ENCODE data around the gene ZNF32. TPM values are rescaled to one million over a fixed set of nuclear protein-coding genes. Genes with fewer than 3 reads are reported as not detected.
A peak's percentile ranks its signal among the peaks of the same experiment; 100 is the strongest.
"Not testable (repeated sequence)": the region's sequence is repeated elsewhere in the genome, so short reads cannot be mapped to it uniquely, and the experiment has no call there.

Gene ZNF32
- total RNA-seq, 1 experiment from 2014 or later = 23.5 TPM

GRCh38 chr10:43628956-43629355, 19.7 kb downstream of the ZNF32 start:
- no peak for DNase-seq (ENCODE audit: low read depth)

- DNase-seq (ENCODE audit: low read depth) = no peak
Observed at GRCh38 chr10:43627942-43628341, 20.7 kb downstream of the ZNF32 start.

- DNase-seq (ENCODE audit: low read depth) = peak; percentile 55
Observed at GRCh38 chr10:43623351-43623750, 25.3 kb downstream of the ZNF32 start.

GRCh38 chr10:43622038-43622437, 26.6 kb downstream of the ZNF32 start:
- DNase-seq (ENCODE audit: low read depth) = no peak

- DNase-seq (ENCODE audit: low read depth) = no peak
Observed at GRCh38 chr10:43619368-43619767, 29.3 kb downstream of the ZNF32 start.

GRCh38 chr10:43616697-43617370, 31.8 kb downstream of the ZNF32 start:
- DNase-seq (ENCODE audit: low read depth) = no peak

GRCh38 chr10:43610636-43611035, 38.0 kb downstream of the ZNF32 start:
- DNase-seq (ENCODE audit: low read depth) = no peak

- DNase-seq (ENCODE audit: low read depth) = no peak
Observed at GRCh38 chr10:43607199-43607573, 41.5 kb downstream of the ZNF32 start.

GRCh38 chr10:43606323-43607198, 42.1 kb downstream of the ZNF32 start, which contains the start of gene ZNF485:
Gene ZNF485 (plus strand): TSS chr10:43606438. CDS start chr10:43607051, 613 bp downstream.
- DNase-seq (ENCODE audit: low read depth) = peak; percentile 74

GRCh38 chr10:43605850-43606322, 42.8 kb downstream of the ZNF32 start:
- no peak for DNase-seq (ENCODE audit: low read depth)

GRCh38 chr10:43601576-43601975, 47.1 kb downstream of the ZNF32 start:
- DNase-seq (ENCODE audit: low read depth) = not testable (repeated sequence)

GRCh38 chr10:43599333-43599732, 49.3 kb downstream of the ZNF32 start:
- no peak for DNase-seq (ENCODE audit: low read depth)

- DNase-seq (ENCODE audit: low read depth) = peak; percentile 7
Observed at GRCh38 chr10:43598446-43598845, 50.2 kb downstream of the ZNF32 start.

GRCh38 chr10:43596546-43596945, 52.1 kb downstream of the ZNF32 start:
- no peak for DNase-seq (ENCODE audit: low read depth)

- DNase-seq (ENCODE audit: low read depth) = no peak
Observed at GRCh38 chr10:43595739-43596298, 52.9 kb downstream of the ZNF32 start.

- DNase-seq (ENCODE audit: low read depth) = peak; percentile 32
Observed at GRCh38 chr10:43594944-43595589, 53.6 kb downstream of the ZNF32 start.

Other genes starting within 250 kb of the ZNF32 start
- 137 and 148 TPM in 2 replicates for gene HNRNPF, start 239.7 kb downstream of the ZNF32 start, total RNA-seq (2014; rRNA removed; shearing (Covaris generic))
- gene ZNF487, start 211.8 kb downstream of the ZNF32 start, total RNA-seq (2014; rRNA removed; shearing (Covaris generic)) = 1.0 and 1.8 TPM in 2 replicates
- gene ZNF239, start 74.3 kb downstream of the ZNF32 start, total RNA-seq (2014; rRNA removed; shearing (Covaris generic)) = 5.5 and 7.6 TPM in 2 replicates
- gene ZNF485, start 42.4 kb downstream of the ZNF32 start, total RNA-seq (2014; rRNA removed; shearing (Covaris generic)) = 2.8 and 3.7 TPM in 2 replicates